NK-92 (cell line): ENCODE data around the gene DZIP3.
"Not testable (repeated sequence)": the region's sequence is repeated elsewhere in the genome, so short reads cannot be mapped to it uniquely, and the experiment has no call there.

ENCODE experiments used
- DNase-seq: peaks from one replicate; lab custom pipeline; 2025; ENCODE audit not compliant: unreplicated experiment; lab: John Stamatoyannopoulos, UW

DZIP3 gene

DNA sequence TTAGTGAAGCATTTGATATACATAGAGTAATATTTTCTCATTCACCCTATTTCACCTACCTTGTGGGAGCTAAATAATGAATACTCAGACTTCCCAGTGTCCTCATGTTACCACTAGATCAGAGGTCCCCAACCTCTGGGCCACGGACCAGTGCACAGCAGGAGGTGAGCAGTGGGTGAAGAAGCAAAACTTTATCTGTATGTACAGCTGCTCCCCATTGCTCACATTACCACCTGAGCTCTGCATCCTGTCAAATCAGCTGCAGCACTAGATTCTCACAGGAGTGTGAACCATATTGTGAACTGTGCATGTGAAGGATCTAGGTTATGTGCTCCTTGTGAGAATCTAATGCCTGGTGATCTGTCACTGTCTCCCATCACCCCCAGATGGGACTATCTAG is 88.3 kb downstream of the DZIP3 start:
- DNase-seq, result no peak

DNA sequence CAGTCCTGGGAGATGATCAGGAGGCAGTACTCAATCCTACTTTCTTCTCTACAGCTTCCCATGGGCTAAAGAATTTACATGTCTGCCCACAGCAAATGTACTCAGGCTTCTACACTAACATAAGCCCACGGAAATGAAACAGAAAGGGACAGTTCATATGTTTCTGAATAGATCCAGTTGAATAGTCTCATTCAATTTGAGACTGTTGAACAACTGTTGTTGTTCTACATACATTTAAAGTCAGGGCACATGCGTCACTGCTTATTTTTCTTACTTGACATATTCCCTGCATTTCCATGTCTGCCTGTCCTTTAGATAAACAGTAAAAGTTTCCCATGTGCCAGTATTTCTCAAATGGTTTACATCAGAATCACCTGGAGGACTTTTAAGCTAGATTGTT is 102.8 kb downstream of the DZIP3 start:
- not testable (repeated sequence) for DNase-seq

DNA sequence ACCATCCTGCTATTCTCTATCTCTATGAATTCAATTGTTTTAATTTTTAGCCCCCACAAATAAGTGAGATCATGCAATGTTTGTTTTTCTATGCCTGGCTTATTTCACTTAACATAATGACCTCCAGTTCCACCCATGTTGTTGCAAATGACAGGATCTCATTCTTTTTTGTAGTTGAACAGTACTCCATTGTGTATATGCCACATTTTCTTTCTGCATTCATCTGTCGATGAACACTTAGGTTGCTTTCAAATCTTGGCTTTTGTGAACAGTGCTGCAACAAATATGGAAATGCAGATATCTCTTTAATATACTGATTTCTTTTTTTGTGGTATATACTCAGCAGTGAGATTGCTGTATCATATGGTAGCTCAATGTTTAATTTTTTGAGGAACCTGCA is 108.9 kb downstream of the DZIP3 start:
- no peak for DNase-seq

DNA sequence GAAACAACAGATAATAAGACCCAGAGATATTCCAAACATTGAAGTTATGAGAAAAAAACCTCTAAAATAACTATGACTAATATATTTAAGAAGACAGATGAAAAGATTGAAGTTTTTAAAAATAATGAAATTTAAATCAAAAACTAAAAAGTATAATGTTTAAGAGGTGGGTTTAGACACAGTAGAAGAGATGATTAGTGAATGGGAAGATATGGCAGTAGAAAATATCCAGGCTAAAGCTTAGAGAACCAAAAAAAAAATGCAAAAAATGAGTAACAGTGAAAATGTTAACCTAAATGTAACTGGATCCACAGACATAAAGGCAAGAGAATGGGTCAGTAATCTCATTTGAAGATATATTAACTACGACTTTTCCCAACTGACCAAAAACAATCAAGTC is 115.5 kb downstream of the DZIP3 start:
- no peak for DNase-seq

DNA sequence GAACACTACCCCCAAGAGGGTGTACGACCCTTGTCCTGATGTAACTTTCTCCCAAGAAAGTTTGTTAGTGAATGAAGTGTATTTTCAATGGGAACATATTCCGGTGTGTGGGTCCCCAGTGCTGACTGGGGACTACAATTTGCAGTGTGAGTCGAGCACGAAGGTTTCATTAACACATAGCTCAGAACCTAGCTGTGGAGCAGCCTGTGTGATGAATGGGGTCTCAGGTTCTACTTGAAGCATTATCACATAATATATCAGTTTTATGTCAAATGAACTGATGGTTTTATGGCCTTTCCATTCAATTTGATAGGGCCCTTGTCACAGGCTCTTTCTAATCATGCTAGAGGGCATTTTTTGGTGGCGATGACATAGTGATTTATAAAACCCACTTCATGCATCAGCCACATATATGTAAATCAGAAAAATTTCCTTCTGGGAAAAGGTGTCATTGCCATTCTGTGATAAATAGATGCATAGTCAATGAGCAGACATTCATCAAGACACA is 123.5 kb downstream of the DZIP3 start:
- no peak for DNase-seq

DNA sequence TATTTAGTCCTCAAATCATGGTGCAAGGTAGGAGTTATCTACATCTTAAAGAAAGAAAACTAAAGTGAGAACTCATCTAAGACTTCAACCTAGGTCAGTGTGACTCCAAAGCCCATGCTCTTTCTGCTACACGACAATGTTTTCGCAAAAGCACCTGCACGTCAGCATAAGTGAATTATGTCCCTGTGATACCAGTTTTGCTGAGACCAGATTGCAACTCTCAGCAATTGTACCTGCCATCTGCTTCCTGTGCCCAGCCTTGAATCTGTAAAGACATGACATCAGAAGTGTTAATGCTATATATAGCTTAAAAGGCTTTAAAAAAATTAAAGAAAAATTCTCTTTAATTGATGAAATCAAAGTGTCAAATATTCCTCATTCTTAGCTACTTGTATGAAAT is 124.3 kb downstream of the DZIP3 start:
- no peak for DNase-seq

DNA sequence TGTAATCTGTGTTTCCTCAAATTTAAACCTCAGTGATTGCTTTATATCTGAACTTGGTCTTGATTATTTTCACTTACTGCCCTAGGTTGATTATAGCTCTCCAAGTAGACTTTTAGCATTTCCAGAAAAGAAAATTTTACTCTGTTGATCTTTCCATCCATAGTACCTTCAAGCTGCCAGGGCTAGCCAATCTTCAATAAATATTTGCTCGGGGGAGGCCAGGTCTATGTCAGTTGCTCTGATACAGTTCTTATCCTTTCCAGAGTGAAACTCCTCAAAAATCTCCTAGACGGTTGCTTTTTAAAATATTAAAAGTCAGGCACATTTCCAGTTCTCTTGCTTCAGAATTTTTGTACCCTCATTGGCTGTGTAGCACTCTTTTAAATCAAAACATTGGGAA is 128.9 kb downstream of the DZIP3 start:
- no peak for DNase-seq

DNA sequence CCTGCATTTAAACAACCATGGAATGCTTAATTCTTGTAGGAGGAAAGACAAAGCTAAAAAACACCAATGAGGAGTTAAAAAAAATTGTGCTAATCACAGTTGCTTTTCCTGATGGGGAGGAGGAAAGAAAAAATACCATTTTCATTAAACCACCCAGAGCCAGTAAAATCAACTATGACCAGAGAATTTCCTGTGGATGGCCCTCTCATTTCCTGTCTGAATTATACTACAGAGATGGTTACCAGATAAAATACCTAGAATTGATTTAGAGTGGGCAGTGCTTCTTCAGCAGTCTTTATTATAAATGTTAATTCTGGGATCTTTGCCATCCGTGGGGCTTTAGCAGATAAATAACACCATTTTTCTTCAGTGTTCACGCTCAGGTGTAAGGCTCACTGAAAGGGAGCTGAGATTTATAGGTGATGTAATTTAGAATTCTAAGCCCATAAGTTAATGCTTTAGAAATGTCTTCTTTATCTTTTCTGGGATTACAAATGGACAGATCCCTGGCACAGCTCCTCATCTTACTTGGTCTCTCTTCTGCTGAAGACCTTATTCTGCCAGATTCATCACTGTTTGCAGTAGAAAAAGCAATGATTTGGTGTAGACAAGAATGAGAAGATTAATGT is 129.8 kb downstream of the DZIP3 start:
- DNase-seq, result no peak

DNA sequence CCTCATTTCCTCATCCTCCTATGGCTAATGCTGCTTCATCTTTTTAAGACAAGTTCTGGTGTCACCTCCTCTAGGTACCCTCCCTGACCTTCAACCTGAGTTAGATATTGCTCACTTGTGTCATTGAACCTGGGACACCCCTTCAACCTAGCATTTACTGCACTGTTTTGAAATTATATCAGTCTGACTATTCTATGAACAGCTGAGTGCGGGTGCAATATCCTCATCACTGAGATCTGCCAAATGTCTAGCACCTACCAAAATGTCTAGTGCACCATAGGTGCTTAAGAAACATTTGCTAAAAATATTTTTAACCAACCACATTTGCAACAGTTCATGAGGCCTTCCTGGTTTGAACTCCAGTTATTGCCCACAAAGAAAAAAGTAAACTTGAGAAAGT is 133.2 kb downstream of the DZIP3 start:
- DNase-seq, result no peak

DNA sequence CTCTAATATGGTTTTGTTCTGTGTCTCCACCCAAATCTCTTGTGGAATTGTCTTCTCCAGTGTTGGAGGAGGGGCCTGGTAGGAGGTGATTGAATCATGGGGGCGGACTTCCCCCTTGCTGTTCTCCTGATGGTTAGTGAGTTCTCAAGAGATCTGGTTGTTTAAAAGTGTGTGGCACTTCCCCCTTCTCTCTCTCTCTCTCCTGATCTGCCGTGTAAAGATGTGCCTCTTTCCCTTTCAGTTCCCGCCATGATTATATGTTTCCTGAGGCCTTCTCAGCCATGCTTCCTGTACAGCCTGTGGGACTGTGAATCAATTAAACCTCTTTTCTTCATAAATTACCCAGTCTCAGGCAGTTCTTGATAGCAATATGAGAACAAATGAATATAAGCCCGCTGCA is 134.6 kb downstream of the DZIP3 start:
- DNase-seq, result no peak

DNA sequence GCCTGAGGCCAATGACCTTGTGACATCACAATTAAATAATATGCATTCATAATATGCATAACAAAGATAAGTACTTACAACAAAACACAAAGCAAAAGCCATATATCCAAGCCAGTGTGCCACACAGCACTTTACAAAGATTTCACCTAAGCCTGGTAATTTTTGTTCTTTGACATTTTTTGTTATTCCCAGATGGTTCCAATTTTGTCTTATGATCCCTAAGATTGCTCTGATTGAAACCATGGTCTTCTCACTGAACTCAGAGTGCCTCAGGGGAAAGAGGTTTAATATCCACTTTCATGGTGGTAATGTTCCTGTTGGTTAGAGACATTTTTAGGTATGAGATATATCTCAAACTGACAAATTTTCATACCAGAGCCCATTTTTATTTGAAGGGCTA is 138.6 kb downstream of the DZIP3 start:
- no peak for DNase-seq

DNA sequence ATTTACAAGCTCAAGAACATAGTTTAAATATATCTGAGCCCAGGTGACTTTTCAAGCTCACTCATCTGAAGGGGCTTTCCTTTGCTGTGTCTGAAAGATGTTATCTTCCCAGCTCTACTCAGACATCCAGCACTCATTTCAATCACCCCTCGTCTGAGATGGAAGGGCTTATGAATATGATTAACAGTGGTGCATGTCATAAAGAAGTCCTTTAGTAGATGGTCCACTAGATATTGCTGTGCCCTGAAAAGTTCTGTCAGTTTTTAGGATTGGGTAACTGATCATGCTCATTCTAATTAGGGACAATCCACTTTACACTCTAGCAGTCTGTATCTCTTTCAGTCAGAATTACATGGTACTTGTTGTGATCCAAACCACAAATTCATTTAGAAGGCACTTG is 139.4 kb downstream of the DZIP3 start:
- DNase-seq, result no peak

DNA sequence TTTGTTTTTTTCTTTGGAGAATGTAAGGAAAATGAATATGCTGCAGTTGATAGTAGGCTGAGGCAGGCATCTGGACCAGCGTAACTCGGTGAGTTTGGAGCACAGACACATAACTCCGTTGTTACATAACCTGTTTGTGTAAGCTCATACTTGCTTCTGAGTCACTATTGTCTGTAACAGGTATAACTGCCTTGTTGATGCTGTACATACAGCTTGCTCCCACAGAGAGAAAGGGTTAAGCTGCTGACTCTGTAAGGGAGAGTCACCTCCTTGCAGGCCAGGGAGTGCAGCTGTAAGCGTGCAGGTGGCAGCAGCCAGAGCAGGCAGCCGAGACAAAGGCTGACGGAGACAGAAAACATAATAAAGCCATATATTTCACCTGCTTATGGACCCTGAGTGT is 147.3 kb downstream of the DZIP3 start:
- no peak for DNase-seq

DNA sequence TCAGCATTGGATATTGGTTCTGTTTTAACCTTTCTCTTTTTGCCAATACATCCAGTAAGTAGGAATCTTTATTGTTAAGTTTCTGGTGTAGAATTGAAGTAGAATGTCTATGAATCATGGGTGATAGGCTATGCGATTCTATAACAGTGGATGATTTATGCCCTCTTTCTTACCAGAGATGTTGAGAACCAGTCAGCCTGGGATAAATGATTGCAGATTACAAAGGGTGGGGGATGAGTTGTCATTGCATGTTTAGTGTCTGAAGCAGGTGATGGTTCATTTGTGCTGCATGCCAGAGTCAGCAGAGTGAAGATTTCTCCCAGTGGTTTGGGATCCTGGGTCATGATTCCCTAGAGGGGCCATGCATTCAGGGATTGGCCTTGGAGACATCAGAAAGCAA is 153.4 kb downstream of the DZIP3 start:
- DNase-seq, result no peak
